ENCODE measurements around the gene TMEM30B.
"Not testable (repeated sequence)": the region's sequence is repeated elsewhere in the genome, so short reads cannot be mapped to it uniquely, and the experiment has no call there.

Gene TMEM30B

GRCh38 chr14:61264651-61265050, 16.5 kb downstream of the TMEM30B start:
- DNase-seq, result no peak

GRCh38 chr14:61264010-61264571, 17.0 kb downstream of the TMEM30B start:
- no peak for DNase-seq

GRCh38 chr14:61262082-61262481, 19.1 kb downstream of the TMEM30B start:
- DNase-seq, result no peak

GRCh38 chr14:61260939-61261776, 20.0 kb downstream of the TMEM30B start:
- no peak for DNase-seq

- DNase-seq, result no peak
These were observed 22.2 kb downstream of the TMEM30B start for GRCh38 chr14:61258985-61259384.

GRCh38 chr14:61257469-61258057, 23.6 kb downstream of the TMEM30B start:
- DNase-seq, result peak in 1 of 2 experiments; percentile 58

GRCh38 chr14:61256826-61257468, 24.2 kb downstream of the TMEM30B start:
- no peak for DNase-seq

GRCh38 chr14:61255968-61256367, 25.2 kb downstream of the TMEM30B start:
- DNase-seq, result no peak

GRCh38 chr14:61254808-61255526, 26.2 kb downstream of the TMEM30B start:
- peak in 1 of 2 experiments; percentile 40 for DNase-seq

- no peak for DNase-seq
These were observed 27.9 kb downstream of the TMEM30B start for GRCh38 chr14:61253064-61253738.

GRCh38 chr14:61252369-61253063, 28.6 kb downstream of the TMEM30B start:
- peak; percentile 74 to 87 for DNase-seq

- DNase-seq, result no peak
These were observed 31.1 kb downstream of the TMEM30B start for GRCh38 chr14:61250063-61250462.

GRCh38 chr14:61247935-61248334, 33.2 kb downstream of the TMEM30B start:
- no peak for DNase-seq

- no peak for DNase-seq
These were observed 34.4 kb downstream of the TMEM30B start for GRCh38 chr14:61246721-61247120.

- DNase-seq, result no peak
These were observed 37.1 kb downstream of the TMEM30B start for GRCh38 chr14:61244009-61244408.

- DNase-seq, result no peak
These were observed 40.9 kb downstream of the TMEM30B start for GRCh38 chr14:61240206-61240605.

- DNase-seq, result not testable (repeated sequence)
These were observed 41.9 kb downstream of the TMEM30B start for GRCh38 chr14:61239285-61239684.

- no peak for DNase-seq
These were observed 42.4 kb downstream of the TMEM30B start for GRCh38 chr14:61238611-61239245.

- no peak for DNase-seq
These were observed 46.8 kb downstream of the TMEM30B start for GRCh38 chr14:61234215-61234916.

- peak; percentile 53 to 75 for DNase-seq
These were observed 47.6 kb downstream of the TMEM30B start for GRCh38 chr14:61233436-61233956.

Data from NCI-H524 (cell line).